Measurements from ENCODE around the gene MEF2A.

MEF2A gene

GRCh38 chr15:99565299-99566156 lies at the start of gene MEF2A (continued):
- peak; percentile 93 for TF ChIP-seq KLF17 (tag by site-specific recombination; IDR thresholded peaks at IDR 0.05)
- TF ChIP-seq PBX3 (CRISPR knock-in tag; IDR thresholded peaks at IDR 0.05) = no peak
- TF ChIP-seq ZNF658 (tag by site-specific recombination; IDR thresholded peaks at IDR 0.05) = no peak
- no peak for TF ChIP-seq ZFP3 (tag by site-specific recombination; IDR thresholded peaks at IDR 0.05; ENCODE audit: low read depth)
- TF ChIP-seq SCRT1 (tag by site-specific recombination; IDR thresholded peaks at IDR 0.05; ENCODE audit: borderline replicate concordance) = no peak
- TF ChIP-seq ZNF350 (tag by site-specific recombination; IDR thresholded peaks at IDR 0.05) = no peak
- TF ChIP-seq, protein P1, sequence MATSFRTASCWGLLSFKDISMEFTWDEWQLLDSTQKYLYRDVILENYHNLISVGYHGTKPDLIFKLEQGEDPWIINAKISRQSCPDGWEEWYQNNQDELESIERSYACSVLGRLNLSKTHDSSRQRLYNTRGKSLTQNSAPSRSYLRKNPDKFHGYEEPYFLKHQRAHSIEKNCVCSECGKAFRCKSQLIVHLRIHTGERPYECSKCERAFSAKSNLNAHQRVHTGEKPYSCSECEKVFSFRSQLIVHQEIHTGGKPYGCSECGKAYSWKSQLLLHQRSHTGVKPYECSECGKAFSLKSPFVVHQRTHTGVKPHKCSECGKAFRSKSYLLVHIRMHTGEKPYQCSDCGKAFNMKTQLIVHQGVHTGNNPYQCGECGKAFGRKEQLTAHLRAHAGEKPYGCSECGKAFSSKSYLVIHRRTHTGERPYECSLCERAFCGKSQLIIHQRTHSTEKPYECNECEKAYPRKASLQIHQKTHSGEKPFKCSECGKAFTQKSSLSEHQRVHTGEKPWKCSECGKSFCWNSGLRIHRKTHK (tag by site-specific recombination; IDR thresholded peaks at IDR 0.05) = no peak
- peak; percentile 97 for TF ChIP-seq ZEB2 (tag by site-specific recombination; IDR thresholded peaks at IDR 0.05)
- TF ChIP-seq ZNF548 (tag by site-specific recombination; IDR thresholded peaks at IDR 0.05) = no peak
- TF ChIP-seq ZNF473 (tag by site-specific recombination; IDR thresholded peaks at IDR 0.05) = no peak
- TF ChIP-seq ZNF670 (tag by site-specific recombination; IDR thresholded peaks at IDR 0.05; ENCODE audit: low read depth) = no peak
- peak; percentile 52 for TF ChIP-seq ZNF513 (tag by site-specific recombination; IDR thresholded peaks at IDR 0.05)
- no peak for TF ChIP-seq ZNF701 (tag by site-specific recombination; IDR thresholded peaks at IDR 0.05)
- TF ChIP-seq ZNF830 (tag by site-specific recombination; IDR thresholded peaks at IDR 0.05; ENCODE audit: low read depth) = no peak
- peak; percentile 51; the same call in 1 of the 2 replicates for TF ChIP-seq SCRT2 (tag by site-specific recombination; IDR thresholded peaks at IDR 0.05)
- TF ChIP-seq ZNF514 (tag by site-specific recombination; IDR thresholded peaks at IDR 0.05) = no peak
- no peak for TF ChIP-seq OSR2 (tag by site-specific recombination; IDR thresholded peaks at IDR 0.05)
- TF ChIP-seq ZNF645 (tag by site-specific recombination; IDR thresholded peaks at IDR 0.05) = no peak
- TF ChIP-seq ZNF391 (tag by site-specific recombination; IDR thresholded peaks at IDR 0.05; ENCODE audit: borderline replicate concordance, low read depth) = peak; percentile 72; the same call in 1 of the 2 replicates
- TF ChIP-seq, protein P2, sequence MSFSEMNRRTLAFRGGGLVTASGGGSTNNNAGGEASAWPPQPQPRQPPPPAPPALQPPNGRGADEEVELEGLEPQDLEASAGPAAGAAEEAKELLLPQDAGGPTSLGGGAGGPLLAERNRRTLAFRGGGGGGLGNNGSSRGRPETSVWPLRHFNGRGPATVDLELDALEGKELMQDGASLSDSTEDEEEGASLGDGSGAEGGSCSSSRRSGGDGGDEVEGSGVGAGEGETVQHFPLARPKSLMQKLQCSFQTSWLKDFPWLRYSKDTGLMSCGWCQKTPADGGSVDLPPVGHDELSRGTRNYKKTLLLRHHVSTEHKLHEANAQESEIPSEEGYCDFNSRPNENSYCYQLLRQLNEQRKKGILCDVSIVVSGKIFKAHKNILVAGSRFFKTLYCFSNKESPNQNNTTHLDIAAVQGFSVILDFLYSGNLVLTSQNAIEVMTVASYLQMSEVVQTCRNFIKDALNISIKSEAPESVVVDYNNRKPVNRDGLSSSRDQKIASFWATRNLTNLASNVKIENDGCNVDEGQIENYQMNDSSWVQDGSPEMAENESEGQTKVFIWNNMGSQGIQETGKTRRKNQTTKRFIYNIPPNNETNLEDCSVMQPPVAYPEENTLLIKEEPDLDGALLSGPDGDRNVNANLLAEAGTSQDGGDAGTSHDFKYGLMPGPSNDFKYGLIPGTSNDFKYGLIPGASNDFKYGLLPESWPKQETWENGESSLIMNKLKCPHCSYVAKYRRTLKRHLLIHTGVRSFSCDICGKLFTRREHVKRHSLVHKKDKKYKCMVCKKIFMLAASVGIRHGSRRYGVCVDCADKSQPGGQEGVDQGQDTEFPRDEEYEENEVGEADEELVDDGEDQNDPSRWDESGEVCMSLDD (tag by site-specific recombination; IDR thresholded peaks at IDR 0.05) = peak; percentile 62; the same call in 1 of the 2 replicates
- peak; percentile 92; the same call in 1 of the 2 replicates for TF ChIP-seq PRDM2 (tag by site-specific recombination; IDR thresholded peaks at IDR 0.05; ENCODE audit: borderline replicate concordance)
- TF ChIP-seq, protein P3, sequence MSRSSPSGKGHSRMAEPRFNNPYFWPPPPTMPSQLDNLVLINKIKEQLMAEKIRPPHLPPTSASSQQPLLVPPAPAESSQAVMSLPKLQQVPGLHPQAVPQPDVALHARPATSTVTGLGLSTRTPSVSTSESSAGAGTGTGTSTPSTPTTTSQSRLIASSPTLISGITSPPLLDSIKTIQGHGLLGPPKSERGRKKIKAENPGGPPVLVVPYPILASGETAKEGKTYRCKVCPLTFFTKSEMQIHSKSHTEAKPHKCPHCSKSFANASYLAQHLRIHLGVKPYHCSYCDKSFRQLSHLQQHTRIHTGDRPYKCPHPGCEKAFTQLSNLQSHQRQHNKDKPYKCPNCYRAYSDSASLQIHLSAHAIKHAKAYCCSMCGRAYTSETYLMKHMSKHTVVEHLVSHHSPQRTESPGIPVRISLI (tag by site-specific recombination; IDR thresholded peaks at IDR 0.05) = no peak

All from HEK293 (cell line).